Measurements from ENCODE around the gene LRIG1.

The LRIG1 gene

DNA sequence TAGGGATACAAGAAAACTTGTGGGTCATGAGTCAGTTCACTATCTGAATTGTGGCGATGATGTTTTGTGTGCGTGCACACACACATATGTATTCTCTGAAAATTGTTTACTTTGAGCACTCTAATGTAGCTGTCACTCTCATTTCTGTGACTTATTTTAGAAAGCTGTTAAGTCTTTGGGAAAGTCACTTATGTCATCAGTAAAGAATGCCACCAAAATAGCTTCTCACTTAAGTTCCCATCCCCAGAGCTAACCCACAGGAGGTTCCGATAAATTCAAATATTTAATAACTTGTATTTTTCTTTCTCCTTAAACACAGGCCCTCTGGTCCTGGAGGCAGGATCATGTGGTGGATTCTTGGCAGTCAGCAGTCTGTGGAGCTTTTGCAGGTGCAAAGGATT is 138.3 kb downstream of the LRIG1 start:
- no peak for DNase-seq (ENCODE audit: low read depth in 1 of 2, low spot score in 1 of 2)

DNA sequence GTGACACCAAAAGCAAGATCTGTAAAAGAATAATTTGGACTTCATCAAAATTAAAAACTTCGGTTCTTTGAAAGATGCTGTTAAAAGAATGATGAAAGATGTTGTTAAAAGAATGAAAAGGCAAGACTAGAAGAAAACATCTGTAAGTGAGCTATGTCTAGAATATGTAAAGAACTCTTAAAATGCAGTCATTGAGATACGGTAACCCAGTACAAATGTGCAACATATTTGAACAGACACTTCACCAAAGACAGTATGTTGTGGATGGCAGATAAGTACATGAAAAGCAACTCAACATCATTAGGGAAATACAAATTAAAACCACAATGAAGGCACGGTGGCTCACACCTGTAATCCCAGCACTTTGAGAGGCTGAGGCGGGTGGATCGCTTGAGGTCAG is 139.5 kb downstream of the LRIG1 start:
- no peak for DNase-seq (ENCODE audit: low read depth in 1 of 2, low spot score in 1 of 2)

DNA sequence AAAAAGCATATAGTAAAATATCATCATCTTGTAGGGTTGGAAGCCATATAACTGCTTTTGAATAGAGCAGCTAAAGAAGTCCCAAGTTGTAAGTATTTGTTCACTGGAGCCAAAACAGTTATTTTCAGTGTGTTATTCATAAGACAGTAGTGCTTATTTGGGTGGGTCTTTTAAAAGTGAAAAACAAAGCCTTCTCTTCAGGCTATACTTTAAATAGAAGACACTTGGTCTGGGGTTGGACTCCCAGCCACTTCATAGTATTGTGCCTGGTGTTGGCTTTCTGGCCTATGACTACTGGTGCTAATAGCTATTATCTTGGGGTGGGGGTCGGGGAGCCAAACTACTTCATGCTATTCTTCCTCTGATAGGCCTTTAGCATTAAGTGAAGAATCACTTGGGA is 144.8 kb downstream of the LRIG1 start:
- no peak for DNase-seq (ENCODE audit: low read depth in 1 of 2, low spot score in 1 of 2)

DNA sequence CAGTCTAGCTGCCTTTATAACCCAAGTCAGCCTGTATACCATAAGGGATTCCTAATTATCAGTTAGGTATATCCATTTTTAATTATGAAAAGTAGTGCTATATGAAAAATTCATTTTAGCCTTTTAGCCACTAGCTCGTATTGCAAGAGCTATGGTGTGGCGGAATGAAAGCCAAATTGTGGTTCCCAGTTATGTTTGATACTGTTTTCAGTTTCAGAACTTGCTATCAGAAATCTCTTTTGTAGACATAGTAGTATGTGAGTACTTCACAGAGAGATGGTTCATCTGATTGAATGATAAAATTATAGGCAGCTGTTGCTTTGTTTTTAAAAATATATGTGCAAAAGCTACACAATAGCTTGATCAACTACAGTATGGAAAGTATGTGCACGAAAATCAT is 145.4 kb downstream of the LRIG1 start:
- no peak for DNase-seq (ENCODE audit: low read depth in 1 of 2, low spot score in 1 of 2)

DNA sequence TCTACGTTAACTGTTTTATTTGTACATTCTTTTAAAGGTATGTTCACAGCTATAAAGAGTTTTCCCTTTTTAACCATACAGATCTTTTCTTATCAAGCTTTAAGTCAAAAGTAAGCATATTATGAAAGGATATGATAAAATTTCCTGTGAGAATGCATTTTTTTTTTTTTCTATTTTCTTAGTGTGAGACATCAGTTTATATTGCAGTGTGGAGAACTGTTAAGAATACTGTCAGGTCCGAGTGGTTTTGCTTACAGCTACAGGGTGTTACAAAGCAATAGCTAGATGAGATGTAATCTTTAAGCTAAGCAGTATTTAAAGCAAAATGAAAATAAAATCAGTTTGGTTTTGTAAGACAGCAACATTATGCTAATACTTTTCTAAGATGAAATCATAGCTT is 146.8 kb downstream of the LRIG1 start:
- DNase-seq (ENCODE audit: low read depth in 1 of 2, low spot score in 1 of 2), result no peak

DNA sequence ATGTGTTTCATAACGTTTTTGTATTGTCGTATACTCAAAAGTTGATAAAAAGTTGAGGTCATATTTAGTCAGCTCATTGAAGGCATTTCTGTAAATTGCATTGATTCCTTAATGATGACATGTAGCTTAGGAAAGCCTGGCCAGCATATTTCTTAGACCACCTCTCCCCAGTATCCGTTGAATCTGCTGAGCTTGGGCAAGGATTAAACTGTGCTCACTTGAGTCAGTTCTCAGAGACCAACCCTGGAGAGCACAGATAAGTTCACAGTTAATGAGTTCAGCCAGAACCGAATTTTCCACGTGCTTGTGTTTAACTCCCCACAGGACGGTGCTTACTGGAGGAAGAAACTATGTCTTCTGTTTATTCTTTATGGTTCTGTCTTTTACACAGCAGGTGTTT is 147.3 kb downstream of the LRIG1 start:
- DNase-seq (ENCODE audit: low read depth in 1 of 2, low spot score in 1 of 2), result no peak

DNA sequence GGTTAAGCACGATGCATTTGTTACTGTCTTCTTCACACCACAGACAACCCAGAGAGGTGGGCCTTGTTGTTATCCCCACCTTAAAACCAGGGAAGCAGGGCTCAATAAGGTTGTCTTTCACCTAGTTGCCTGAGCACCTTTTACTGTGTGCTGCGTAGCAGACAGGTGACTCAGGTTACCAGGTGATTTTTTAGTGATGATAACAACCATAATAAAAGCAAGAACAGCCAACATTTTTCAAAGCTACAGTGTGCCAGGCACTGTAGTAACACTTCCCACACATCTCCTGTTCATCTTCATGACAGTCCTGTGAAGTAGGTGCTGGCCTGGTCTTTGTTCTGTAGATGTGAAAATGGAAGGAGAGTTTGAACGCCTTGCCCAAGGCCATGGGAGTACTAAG is 147.8 kb downstream of the LRIG1 start:
- no peak for DNase-seq (ENCODE audit: low read depth in 1 of 2, low spot score in 1 of 2)

DNA sequence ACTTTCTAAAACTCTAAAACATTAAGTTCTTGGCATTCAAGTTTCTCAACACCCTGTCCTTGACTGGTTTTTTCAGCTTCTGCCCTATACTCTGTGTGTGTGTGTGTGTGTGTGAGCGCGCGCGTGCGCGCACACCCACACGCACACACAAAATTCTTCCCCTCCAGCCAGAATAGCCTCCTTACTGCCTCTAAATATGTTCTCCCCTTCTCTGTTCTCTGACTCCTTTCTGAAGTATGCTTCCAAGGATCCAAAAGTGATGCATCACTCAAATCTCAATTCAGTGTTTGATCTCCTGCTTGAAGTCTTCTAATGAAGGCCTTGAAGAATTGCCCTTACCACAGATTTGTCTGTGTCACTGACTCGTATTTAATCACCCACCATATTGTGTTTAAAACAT is 150.2 kb downstream of the LRIG1 start:
- no peak for DNase-seq (ENCODE audit: low read depth in 1 of 2, low spot score in 1 of 2)

DNA sequence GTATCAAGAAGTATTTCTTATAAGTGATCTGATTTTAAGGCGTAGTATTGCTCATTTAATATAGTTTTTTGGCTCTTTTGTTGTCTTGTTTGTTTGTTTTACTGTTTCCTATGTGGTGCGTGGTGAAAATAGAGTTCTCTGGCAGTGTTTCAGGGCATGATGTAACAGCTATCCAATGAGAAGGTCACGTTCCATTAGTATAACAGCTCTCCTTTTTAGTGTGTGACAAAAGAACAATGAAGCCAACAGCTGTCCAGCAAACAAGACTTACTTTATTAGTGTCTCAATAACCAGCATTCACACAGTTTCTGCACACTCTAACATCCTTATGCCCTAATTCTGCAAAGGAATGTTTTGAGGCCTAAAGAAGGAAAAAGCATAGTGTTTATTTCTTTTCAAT is 152.1 kb downstream of the LRIG1 start:
- no peak for DNase-seq (ENCODE audit: low read depth in 1 of 2, low spot score in 1 of 2)

DNA sequence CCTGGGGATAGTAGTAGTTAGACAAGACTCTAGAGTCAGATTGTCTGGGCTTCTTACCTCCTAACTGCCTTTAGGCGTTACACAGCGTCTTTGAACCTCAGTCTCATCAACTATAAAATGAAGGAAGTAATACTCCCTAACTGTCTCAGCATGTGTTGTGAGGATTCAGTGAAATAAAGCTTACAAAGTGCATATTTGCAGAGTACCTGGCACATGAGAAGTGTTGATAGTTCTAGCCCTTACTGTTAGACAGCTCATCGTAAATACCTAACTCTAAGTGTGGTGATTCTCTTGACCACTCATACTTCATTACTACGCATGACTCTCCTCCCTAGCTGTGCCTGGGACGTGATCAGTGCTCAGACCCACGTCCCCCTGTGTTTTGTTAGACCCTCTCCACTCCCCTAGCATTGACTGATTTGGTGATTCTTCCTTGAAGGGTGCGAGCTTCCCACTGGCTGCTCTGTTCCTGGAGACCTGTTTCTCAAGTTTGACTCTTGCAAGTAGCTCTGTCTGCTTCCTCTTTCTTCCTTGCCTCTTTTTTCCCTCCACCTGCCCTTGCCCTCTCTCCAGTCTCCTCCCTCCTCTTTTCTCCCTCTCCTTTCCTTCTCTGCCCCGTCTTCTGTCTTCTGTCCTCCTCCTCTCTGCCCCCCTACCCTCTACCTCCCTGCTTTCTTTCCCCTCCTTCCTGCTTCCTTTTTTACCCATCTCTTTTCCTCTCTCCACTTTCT is 155.8 kb downstream of the LRIG1 start:
- no peak for DNase-seq (ENCODE audit: low read depth in 1 of 2, low spot score in 1 of 2)

DNA sequence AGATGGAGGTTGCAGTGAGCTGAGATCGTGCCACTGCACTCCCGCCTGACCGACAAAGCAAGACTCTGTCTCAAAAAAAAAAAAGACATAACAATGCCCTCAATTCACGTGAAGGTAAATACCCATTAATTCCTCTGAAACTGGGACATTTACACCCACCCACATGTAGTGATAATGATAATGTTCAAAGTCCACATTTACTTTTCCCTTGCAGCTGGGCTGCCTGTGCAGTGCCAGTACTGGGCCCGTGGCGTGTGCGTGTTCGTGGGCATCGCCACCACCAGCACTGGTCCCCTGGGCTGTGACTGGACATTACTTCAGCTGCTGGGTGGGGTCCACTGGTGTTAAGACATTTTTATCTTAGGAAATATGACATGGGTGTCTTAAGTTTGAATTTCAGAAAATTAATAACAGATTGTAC is 156.4 kb downstream of the LRIG1 start:
- no peak for DNase-seq (ENCODE audit: low read depth in 1 of 2, low spot score in 1 of 2)

DNA sequence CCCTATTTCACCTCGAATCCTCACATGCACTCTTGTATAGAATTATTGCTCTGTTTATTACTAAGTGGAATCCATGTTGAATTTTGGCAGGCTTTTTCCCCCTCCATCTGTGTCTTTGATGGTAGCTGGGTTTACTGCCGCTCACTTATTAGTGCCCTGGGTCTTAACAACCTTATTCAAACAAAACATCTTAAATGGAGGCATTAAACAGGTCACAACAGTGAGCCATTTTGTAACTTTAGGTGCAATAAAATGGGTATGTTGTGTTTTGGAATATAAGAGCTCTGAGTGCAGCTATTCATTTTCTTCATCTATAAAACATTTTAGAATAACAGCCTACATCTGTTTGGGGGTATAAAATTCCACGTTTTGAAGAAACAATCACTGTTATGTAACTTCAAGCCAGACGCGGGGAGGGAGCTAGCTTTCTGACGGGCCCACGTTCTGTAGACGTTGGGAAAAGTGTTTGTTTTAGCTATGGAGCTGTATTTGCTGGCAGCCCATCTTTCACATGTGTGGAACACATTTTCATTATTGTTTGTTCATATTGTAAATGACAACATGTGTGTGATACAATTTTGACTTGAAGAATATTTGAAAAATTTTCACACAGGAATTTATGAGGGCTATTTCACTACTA is 158.0 kb downstream of the LRIG1 start:
- no peak for DNase-seq (ENCODE audit: low read depth in 1 of 2, low spot score in 1 of 2)

DNA sequence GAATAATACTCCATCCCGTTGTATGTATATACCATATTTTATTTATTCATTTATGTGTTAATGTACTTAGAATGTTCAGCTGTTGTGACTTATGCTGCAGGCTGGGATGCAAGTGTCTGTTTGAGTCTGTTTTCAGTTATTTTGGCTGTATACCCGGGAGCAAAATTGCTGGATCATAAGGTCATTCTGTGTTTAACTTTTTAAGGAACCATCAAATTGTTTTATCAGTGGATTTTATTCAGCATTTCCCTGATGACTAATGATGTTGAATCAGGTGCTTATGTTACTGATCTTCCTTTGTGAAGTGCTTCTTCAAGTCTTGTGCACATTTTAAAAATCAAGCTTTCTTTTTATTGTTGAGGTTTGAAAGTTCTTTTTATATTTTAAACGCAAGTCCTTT is 161.9 kb downstream of the LRIG1 start:
- no peak for DNase-seq (ENCODE audit: low read depth in 1 of 2, low spot score in 1 of 2)

DNA sequence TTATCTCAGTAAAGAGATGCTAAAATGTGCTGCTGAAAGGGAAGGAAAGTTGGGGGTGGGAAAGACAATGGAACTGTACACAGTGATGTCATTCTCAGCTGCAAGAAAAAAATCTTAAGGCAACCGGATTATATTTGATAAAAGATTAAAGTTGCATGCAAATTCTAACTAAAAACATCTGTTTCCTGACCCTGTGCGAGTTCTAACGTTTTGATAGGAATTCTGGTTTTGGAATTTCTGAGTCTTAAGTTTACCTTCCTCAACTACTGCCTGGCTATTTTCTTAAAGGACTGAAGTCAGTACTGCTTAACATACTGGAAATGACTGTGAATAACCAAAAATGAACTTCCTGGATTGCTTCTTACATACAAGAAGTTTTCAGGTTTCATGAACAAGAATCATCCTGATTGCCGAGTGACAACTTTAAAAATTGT is 164.5 kb downstream of the LRIG1 start:
- DNase-seq (ENCODE audit: low read depth in 1 of 2, low spot score in 1 of 2), result no peak

DNA sequence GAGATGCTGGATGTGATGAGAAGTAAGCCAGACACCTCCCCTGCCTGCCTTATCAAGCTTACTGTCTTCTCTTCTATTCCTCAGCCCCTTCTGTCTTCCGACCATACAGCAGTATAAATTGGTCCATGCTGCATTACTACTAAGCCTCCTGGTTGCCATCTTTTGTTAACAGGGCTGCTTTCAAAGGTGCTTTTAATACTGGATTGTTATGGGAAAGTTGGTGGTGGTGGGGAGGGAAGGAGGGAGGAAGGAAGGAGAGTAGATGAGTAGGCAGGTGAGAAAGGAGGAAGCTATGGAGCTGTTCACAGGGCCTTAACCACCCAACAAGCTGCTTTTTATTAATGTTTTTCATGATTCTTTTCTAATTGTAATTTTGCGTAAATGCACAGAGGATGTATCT is 165.2 kb downstream of the LRIG1 start:
- no peak for DNase-seq (ENCODE audit: low read depth in 1 of 2, low spot score in 1 of 2)
